SK-N-SH treated with all-trans-retinoic acid at 6 μM for 48 hours (cell line): Measurements from ENCODE around the gene MRPL21.
A peak's percentile ranks its signal among the peaks of the same experiment; 100 is the strongest.
"Not testable (repeated sequence)": the region's sequence is repeated elsewhere in the genome, so short reads cannot be mapped to it uniquely, and the experiment has no call there.

Experiments used
- ATAC-seq: fragments of 200-7000 bp; cut with Tn5 transposase; 3 replicates; pipeline ENCODE4 v1.9.1; 2020; ENCODE audit warnings: mild to moderate bottlenecking, moderate library complexity
- ARNTL ChIP-seq: fragments of 450-650 bp; formaldehyde crosslinking; IDR thresholded peaks from 2 replicates; pipeline ENCODE4 v1.5.0; 2020; ENCODE audit warnings: low read depth, mild to moderate bottlenecking, moderate library complexity, borderline replicate concordance
- BACH2 ChIP-seq: fragments of 250-450 bp; sonication (Bioruptor Pico); IDR thresholded peaks from 2 replicates; pipeline ENCODE4 v1.9.0; 2021; ENCODE audit warnings: mild to moderate bottlenecking, borderline replicate concordance
- CSDC2 ChIP-seq: fragments of 250-450 bp; sonication (Bioruptor Pico); IDR thresholded peaks from 2 replicates; pipeline ENCODE4 v1.5.0; 2020; ENCODE audit warnings: mild to moderate bottlenecking, moderate library complexity
- ESRRG ChIP-seq: fragments of 250-450 bp; sonication (Bioruptor Pico); IDR thresholded peaks from 2 replicates; pipeline ENCODE4 v1.6.1; 2021; ENCODE audit warnings: mild to moderate bottlenecking
- GLIS3 ChIP-seq: fragments of 250-450 bp; sonication (Bioruptor Pico); IDR thresholded peaks from 2 replicates; pipeline ENCODE4 v1.5.0; 2020; ENCODE audit warnings: mild to moderate bottlenecking, moderate library complexity
- ISL1 ChIP-seq: fragments of 250-450 bp; sonication (Bioruptor Pico); IDR thresholded peaks from 2 replicates; pipeline ENCODE4 v2.1.2; 2022; ENCODE audit warnings: mild to moderate bottlenecking, moderate library complexity
- OSR1 ChIP-seq: fragments of 250-450 bp; sonication (Bioruptor Pico); IDR thresholded peaks from 2 replicates; pipeline ENCODE4 v1.8.0; 2022; ENCODE audit warnings: moderate library complexity, mild to moderate bottlenecking, inconsistent platforms
- PPARA ChIP-seq: fragments of 250-450 bp; sonication (Bioruptor Pico); IDR thresholded peaks from 2 replicates; pipeline ENCODE4 v1.5.0; 2020; ENCODE audit warnings: mild to moderate bottlenecking, borderline replicate concordance
- SNAI2 ChIP-seq: fragments of 250-450 bp; sonication (Bioruptor Pico); IDR thresholded peaks from 2 replicates; pipeline ENCODE4 v1.5.0; 2020; ENCODE audit warnings: mild to moderate bottlenecking, moderate library complexity
- TCF4 ChIP-seq: fragments of 250-450 bp; sonication (Bioruptor Pico); IDR thresholded peaks from 2 replicates; pipeline ENCODE4 v1.8.0; 2021; ENCODE audit warnings: mild to moderate bottlenecking, moderate library complexity, borderline replicate concordance
- TOX ChIP-seq: fragments of 250-450 bp; sonication (Bioruptor Pico); IDR thresholded peaks from 2 replicates; pipeline ENCODE4 v1.8.0; 2021; ENCODE audit warnings: mild to moderate bottlenecking, moderate library complexity, borderline replicate concordance
- ZC3H10 ChIP-seq: fragments of 250-450 bp; sonication (Bioruptor Pico); IDR thresholded peaks from 2 replicates; pipeline ENCODE4 v1.5.1; 2021; ENCODE audit warnings: mild to moderate bottlenecking, moderate library complexity
- ZFP30 ChIP-seq: fragments of 450-650 bp; formaldehyde crosslinking; IDR thresholded peaks from 2 replicates; pipeline ENCODE4 v1.5.0; 2022; ENCODE audit warnings: mild to moderate bottlenecking, moderate library complexity
- ZNF565 ChIP-seq: fragments of 450-650 bp; formaldehyde crosslinking; conservative IDR thresholded peaks from 2 replicates; pipeline ENCODE4 v1.5.0; 2020; ENCODE audit warnings: low read depth, mild to moderate bottlenecking, moderate library complexity
- ZNF70 ChIP-seq: fragments of 450-650 bp; formaldehyde crosslinking; IDR thresholded peaks from 2 replicates; pipeline ENCODE4 v1.5.0; 2020; ENCODE audit warnings: mild to moderate bottlenecking, moderate library complexity
- ZNF8 ChIP-seq: fragments of 450-650 bp; formaldehyde crosslinking; IDR thresholded peaks from 2 replicates; pipeline ENCODE4 v1.5.0; 2020; ENCODE audit warnings: mild to moderate bottlenecking, moderate library complexity
- TF ChIP-seq, protein P1 (sequence below): fragments of 250-450 bp; sonication (Bioruptor Pico); IDR thresholded peaks from 2 replicates; pipeline ENCODE4 v1.5.0; 2020; ENCODE audit warnings: mild to moderate bottlenecking, moderate library complexity
- TF ChIP-seq, protein P2 (sequence below): fragments of 250-450 bp; sonication (Bioruptor Pico); IDR thresholded peaks from 2 replicates; pipeline ENCODE4 v1.5.1; 2021; ENCODE audit warnings: mild to moderate bottlenecking, moderate library complexity
- TF ChIP-seq, protein P3 (sequence below): fragments of 250-450 bp; sonication (Bioruptor Pico); IDR thresholded peaks from 2 replicates; pipeline ENCODE4 v1.5.1; 2020; ENCODE audit warnings: low read depth, mild to moderate bottlenecking, moderate library complexity

The MRPL21 gene

DNA sequence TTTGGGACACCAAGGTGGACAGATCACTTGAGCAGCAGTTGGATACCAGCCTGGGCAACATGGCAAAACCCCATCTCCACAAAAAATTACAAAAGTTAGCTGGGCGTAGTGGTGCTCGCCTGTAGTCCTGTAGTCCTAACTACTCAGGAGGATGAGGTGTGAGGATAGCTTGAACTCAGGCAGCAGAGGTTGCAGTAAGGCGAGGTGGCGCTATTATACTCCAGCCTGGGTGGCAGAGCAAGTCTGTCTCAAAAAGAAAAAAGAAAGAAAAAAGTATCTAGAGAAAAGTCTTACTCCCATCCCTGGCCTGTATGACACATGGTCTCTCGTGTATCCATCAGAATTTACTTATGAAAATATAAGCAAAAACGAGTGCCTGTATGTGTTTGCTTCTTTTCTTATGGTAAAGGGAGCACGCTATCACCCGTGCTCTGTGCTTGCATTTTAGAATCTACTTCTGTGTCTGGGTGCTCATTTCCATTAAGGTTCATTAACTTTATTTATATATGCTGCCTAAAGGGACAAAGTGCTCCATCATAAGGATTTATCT is 46.5 kb downstream of the MRPL21 start:
- no peak for TF ChIP-seq ZNF8 (CRISPR knock-in tag)
- ATAC-seq, result peak; percentile 25; the same call in 2 of the 3 replicates

DNA sequence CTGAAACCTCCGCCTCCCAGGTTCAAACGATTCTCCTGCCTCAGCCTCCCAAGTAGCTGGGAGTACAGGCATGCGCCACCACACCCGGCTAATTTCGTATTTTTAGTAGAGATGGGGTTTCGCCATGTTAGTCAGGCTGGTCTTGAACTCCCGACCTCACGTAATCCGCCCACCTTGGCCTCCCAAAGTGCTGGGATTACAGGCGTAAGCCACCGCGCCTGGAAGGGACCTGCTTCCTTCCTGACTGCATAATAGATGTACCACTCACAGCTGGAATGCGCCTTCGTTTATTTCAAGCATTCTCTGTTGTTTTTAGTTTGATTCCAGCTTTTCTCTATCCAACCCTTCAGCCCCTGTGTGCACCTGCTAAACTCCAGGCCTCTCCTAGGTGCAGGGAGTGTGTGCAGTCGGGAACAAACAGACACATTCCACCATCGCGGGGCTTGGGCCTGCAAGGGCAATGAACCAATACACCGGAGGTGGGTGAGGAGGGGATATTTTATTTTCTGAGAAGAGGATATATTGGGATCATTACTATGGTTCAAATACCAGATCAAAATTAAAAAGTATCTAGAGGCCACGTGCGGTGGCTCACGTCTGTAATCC is 47.1 kb downstream of the MRPL21 start:
- not testable (repeated sequence) for ATAC-seq

DNA sequence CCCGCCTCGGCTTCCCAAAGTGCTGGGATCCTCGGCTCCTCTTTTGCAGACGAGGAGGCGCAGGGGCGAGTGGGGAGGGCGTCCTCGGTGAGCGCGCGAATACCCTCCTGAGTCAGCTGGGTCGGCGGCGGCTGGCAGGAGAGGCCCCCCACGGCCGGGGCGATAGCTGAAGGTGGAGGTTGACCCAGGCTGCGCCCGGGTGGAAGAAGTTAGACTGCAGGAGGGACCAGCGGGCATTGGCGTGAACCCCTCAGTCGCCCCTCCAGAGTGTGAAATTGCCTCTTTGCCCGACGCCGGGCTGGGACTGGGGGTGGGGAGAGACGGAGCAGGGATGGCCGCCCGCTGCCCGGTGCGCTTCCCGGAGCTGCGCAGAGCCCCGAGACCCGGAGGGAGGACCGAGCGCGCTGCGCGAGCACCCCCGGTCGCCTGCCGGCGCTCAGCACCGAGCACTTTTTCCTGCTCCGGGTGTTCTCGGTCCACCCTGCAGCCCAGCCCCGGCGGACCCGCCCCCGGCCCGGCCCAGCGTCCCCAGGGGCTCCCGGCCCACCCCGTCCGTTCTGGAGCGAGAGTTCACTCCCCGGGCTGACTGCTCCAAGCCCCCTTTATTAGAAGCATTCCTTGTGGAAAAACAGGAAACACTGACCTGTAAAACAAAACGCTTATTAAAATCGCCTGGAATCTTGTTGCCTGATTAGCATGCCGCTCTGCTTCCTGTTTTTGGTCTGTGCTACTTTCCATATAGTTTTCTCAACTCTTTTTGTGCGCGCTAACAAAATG is 48.2 kb downstream of the MRPL21 start:
- peak; percentile 42 for ATAC-seq
- no peak for TF ChIP-seq ZFP30 (CRISPR knock-in tag)

DNA sequence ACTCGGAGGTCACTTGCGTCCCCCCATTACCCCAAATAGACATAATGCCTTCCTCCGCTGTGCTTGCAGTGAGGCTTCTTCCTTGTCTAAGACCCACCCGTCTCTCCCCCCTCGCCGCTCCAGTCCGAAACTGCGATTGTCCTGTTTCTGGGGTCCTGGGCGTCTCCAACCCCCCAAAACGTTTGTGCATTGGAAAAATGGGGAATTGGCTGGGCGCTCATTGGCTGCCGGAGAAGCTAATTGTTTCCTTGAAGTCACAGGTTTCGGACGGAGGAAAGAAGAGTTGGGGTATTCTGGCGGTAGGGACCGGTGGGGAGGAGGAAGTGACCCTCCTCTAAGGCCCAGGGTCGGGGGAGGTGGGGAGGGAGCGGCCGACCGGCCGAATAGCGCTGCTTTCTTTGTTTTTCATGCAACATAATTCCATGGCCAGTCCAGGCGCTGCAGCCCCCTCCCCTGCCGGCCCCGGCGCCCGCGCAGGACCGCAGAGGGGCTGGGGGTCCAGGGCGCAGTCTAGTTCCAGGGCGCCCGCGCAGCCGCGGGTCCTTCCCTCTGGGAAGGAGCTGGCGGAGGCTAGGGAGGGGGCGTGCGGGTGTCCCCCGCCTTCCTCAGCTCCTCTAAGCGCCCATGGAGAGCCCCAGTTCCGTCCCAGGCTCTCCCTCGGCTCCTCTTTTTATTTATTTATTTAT is 49.2 kb downstream of the MRPL21 start:
- no peak for ATAC-seq

DNA sequence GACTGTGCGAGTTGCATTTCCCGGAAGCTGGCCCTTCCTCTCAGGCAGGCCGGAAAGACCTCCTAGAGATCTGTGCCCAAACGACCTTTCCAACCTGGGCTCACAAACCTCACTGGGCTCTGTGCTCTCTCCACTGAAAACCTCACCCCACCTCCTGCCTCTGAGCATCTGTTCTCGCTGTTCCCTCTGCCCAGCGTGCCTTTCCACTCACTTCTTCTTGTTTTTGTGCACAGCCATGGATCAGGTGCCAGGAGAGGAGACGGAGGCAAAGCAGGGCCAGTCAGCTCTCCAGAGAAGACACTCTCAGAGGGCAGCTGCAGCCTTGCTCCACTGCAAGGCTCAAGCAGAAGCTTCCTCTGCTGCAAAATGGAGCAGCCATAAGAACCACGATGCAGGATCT is 51.0 kb downstream of the MRPL21 start:
- no peak for ATAC-seq
- no peak for TF ChIP-seq CSDC2 (CRISPR knock-in tag)
- TF ChIP-seq BACH2, result no peak
- TF ChIP-seq, protein P1, sequence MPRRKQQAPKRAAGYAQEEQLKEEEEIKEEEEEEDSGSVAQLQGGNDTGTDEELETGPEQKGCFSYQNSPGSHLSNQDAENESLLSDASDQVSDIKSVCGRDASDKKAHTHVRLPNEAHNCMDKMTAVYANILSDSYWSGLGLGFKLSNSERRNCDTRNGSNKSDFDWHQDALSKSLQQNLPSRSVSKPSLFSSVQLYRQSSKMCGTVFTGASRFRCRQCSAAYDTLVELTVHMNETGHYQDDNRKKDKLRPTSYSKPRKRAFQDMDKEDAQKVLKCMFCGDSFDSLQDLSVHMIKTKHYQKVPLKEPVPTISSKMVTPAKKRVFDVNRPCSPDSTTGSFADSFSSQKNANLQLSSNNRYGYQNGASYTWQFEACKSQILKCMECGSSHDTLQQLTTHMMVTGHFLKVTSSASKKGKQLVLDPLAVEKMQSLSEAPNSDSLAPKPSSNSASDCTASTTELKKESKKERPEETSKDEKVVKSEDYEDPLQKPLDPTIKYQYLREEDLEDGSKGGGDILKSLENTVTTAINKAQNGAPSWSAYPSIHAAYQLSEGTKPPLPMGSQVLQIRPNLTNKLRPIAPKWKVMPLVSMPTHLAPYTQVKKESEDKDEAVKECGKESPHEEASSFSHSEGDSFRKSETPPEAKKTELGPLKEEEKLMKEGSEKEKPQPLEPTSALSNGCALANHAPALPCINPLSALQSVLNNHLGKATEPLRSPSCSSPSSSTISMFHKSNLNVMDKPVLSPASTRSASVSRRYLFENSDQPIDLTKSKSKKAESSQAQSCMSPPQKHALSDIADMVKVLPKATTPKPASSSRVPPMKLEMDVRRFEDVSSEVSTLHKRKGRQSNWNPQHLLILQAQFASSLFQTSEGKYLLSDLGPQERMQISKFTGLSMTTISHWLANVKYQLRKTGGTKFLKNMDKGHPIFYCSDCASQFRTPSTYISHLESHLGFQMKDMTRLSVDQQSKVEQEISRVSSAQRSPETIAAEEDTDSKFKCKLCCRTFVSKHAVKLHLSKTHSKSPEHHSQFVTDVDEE (CRISPR knock-in tag), result no peak
- no peak for TF ChIP-seq ZNF8 (CRISPR knock-in tag)
- no peak for TF ChIP-seq SNAI2 (CRISPR knock-in tag)
- no peak for TF ChIP-seq ESRRG
- TF ChIP-seq, protein P2, sequence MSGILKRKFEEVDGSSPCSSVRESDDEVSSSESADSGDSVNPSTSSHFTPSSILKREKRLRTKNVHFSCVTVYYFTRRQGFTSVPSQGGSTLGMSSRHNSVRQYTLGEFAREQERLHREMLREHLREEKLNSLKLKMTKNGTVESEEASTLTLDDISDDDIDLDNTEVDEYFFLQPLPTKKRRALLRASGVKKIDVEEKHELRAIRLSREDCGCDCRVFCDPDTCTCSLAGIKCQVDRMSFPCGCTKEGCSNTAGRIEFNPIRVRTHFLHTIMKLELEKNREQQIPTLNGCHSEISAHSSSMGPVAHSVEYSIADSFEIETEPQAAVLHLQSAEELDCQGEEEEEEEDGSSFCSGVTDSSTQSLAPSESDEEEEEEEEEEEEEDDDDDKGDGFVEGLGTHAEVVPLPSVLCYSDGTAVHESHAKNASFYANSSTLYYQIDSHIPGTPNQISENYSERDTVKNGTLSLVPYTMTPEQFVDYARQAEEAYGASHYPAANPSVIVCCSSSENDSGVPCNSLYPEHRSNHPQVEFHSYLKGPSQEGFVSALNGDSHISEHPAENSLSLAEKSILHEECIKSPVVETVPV (CRISPR knock-in tag), result no peak
- TF ChIP-seq OSR1, result no peak
- TF ChIP-seq ZNF70, result no peak
- TF ChIP-seq TCF4 (CRISPR knock-in tag), result no peak
- no peak for TF ChIP-seq TOX (CRISPR knock-in tag)
- no peak for TF ChIP-seq ZC3H10 (CRISPR knock-in tag)
- no peak for TF ChIP-seq GLIS3 (CRISPR knock-in tag)
- no peak for TF ChIP-seq ARNTL (CRISPR knock-in tag)

More for the DNA sequence above, 49.2 kb downstream of the MRPL21 start:
- TF ChIP-seq, protein P2 (CRISPR knock-in tag), result no peak
- TF ChIP-seq ZNF8 (CRISPR knock-in tag) (no peak), ISL1 (CRISPR knock-in tag) (no peak), TOX (CRISPR knock-in tag) (no peak), OSR1 (no peak), ESRRG (no peak), ZC3H10 (CRISPR knock-in tag) (no peak), SNAI2 (CRISPR knock-in tag) (no peak), GLIS3 (CRISPR knock-in tag) (no peak), ZNF565 (CRISPR knock-in tag) (no peak), PPARA (CRISPR knock-in tag) (no peak), ZFP30 (CRISPR knock-in tag) (no peak), TCF4 (CRISPR knock-in tag) (no peak)
- TF ChIP-seq, protein P3, sequence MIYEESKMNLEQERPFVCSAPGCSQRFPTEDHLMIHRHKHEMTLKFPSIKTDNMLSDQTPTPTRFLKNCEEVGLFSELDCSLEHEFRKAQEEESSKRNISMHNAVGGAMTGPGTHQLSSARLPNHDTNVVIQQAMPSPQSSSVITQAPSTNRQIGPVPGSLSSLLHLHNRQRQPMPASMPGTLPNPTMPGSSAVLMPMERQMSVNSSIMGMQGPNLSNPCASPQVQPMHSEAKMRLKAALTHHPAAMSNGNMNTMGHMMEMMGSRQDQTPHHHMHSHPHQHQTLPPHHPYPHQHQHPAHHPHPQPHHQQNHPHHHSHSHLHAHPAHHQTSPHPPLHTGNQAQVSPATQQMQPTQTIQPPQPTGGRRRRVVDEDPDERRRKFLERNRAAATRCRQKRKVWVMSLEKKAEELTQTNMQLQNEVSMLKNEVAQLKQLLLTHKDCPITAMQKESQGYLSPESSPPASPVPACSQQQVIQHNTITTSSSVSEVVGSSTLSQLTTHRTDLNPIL, result no peak
- TF ChIP-seq, protein P1 (CRISPR knock-in tag), result no peak
- TF ChIP-seq, all 23 proteins: peak for 0
